KOPT-K1 (cell line): ENCODE data around the gene ZBTB24.
A peak's percentile ranks its signal among the peaks of the same experiment; 100 is the strongest.
"Not testable (repeated sequence)": the region's sequence is repeated elsewhere in the genome, so short reads cannot be mapped to it uniquely, and the experiment has no call there.

Experiments used
- H3K27ac ChIP-seq: fragments of 200-600 bp; sonication (generic); 2 replicates; pipeline ENCODE4 v1.5.1; 2016; ENCODE audit warnings: antibody characterized with exemption, mild to moderate bottlenecking, low read depth, low read length; ENCODE audit not compliant: poor library complexity, severe bottlenecking
- H3K36me3 ChIP-seq: fragments of 200-600 bp; sonication (generic); 2 replicates; pipeline ENCODE4 v1.5.1; 2017; ENCODE audit warnings: antibody characterized with exemption, mild to moderate bottlenecking, low read length, moderate library complexity; ENCODE audit not compliant: insufficient read depth
- H3K9me3 ChIP-seq: fragments of 200-600 bp; sonication (generic); 2 replicates; pipeline ENCODE4 v1.5.1; 2017; ENCODE audit warnings: antibody characterized with exemption, low read length, mild to moderate bottlenecking; ENCODE audit not compliant: insufficient read depth, poor library complexity, severe bottlenecking

The ZBTB24 gene

GRCh38 chr6:109466212-109466923 lies 16.7 kb downstream of the ZBTB24 start:
- Histone ChIP-seq H3K36me3 (peaks cover 98% of the 10 kb centered on the region), H3K9me3 (no peaks in the 10 kb centered on the region), H3K27ac (no peak overlapping the region)

GRCh38 chr6:109465772-109466171 lies 17.2 kb downstream of the ZBTB24 start:
- Histone ChIP-seq H3K27ac (no peak overlapping the region), H3K36me3 (peaks cover 97% of the 10 kb centered on the region), H3K9me3 (no peaks in the 10 kb centered on the region)

- Histone ChIP-seq H3K9me3 (no peaks in the 10 kb centered on the region), H3K36me3 (peaks cover 58% of the 10 kb centered on the region), H3K27ac (no peak overlapping the region)
Observed at GRCh38 chr6:109461733-109462526, 21.1 kb downstream of the ZBTB24 start.

GRCh38 chr6:109461205-109461604 lies 21.8 kb downstream of the ZBTB24 start:
- H3K36me3 ChIP-seq = peaks cover 51% of the 10 kb centered on the region
- H3K9me3 ChIP-seq, H3K27ac ChIP-seq: not testable (repeated sequence)

GRCh38 chr6:109460161-109460829 lies 22.7 kb downstream of the ZBTB24 start:
- H3K9me3 ChIP-seq = no peaks in the 10 kb centered on the region
- H3K36me3 ChIP-seq = peaks cover 42% of the 10 kb centered on the region
- H3K27ac ChIP-seq = no peak overlapping the region

GRCh38 chr6:109458774-109459531 lies 24.1 kb downstream of the ZBTB24 start:
- H3K36me3 ChIP-seq = peaks cover 28% of the 10 kb centered on the region
- H3K9me3 ChIP-seq = no peaks in the 10 kb centered on the region
- H3K27ac ChIP-seq = no peak overlapping the region

- Histone ChIP-seq H3K27ac (no peak overlapping the region), H3K9me3 (no peaks in the 10 kb centered on the region), H3K36me3 (peaks cover 16% of the 10 kb centered on the region)
Observed at GRCh38 chr6:109457562-109457996, 25.4 kb downstream of the ZBTB24 start.

- no peaks in the 10 kb centered on the region for H3K9me3 ChIP-seq
- no peak overlapping the region for H3K27ac ChIP-seq
Observed at GRCh38 chr6:109456710-109457561, 26.1 kb downstream of the ZBTB24 start.

GRCh38 chr6:109456111-109456583 lies 26.9 kb downstream of the ZBTB24 start:
- H3K9me3 ChIP-seq = no peaks in the 10 kb centered on the region

More at GRCh38 chr6:109456710-109457561, 26.1 kb downstream of the ZBTB24 start:
- peaks cover 15% of the 10 kb centered on the region for H3K36me3 ChIP-seq

GRCh38 chr6:109455437-109456110 lies 27.4 kb downstream of the ZBTB24 start, which contains the start of gene MICAL1:
TSS of gene MICAL1 (minus strand) at chr6:109455772. CDS start at chr6:109454196, 1,576 bp downstream.
- Histone ChIP-seq H3K36me3 (peaks cover 12% of the 10 kb centered on the region), H3K27ac (peak within 1 kb of the TSS; percentile 84), H3K9me3 (no peaks in the 10 kb centered on the region)

More at GRCh38 chr6:109456111-109456583, 26.9 kb downstream of the ZBTB24 start:
- Histone ChIP-seq H3K36me3 (peaks cover 14% of the 10 kb centered on the region), H3K27ac (peak overlapping the region; percentile 84)

GRCh38 chr6:109454496-109455436 lies 28.3 kb downstream of the ZBTB24 start:
- peaks cover 12% of the 10 kb centered on the region for H3K36me3 ChIP-seq
- H3K9me3 ChIP-seq = no peaks in the 10 kb centered on the region
- peak overlapping the region; percentile 84 for H3K27ac ChIP-seq

- H3K36me3 ChIP-seq = peaks cover 12% of the 10 kb centered on the region
- peak overlapping the region; percentile 84 for H3K27ac ChIP-seq
- no peaks in the 10 kb centered on the region for H3K9me3 ChIP-seq
Observed at GRCh38 chr6:109453594-109454495, 29.2 kb downstream of the ZBTB24 start.
